Gastrocnemius medialis (tissue), 4 donors: ENCODE measurements around the gene RPL22.

Experiments
- CTCF ChIP-seq, 5 experiments: fragments of 450-650 bp in 3 of 5; fragments of 200-600 bp in 2 of 5; sonication (generic) in 2 of 5; IDR thresholded peaks in 4 of 5; conservative IDR thresholded peaks in 1 of 5; 1 replicate in 4 of 5; 2 replicates in 1 of 5; pipeline ENCODE4 v1.5.1; 2016 to 2019; ENCODE audit warnings: antibody characterized with exemption in 5 of 5, mild to moderate bottlenecking in 3 of 5, moderate library complexity in 3 of 5
- POLR2A ChIP-seq, 2 donors: fragments of 450-650 bp; IDR thresholded peaks; one replicate each; pipeline ENCODE4 v1.6.1; 2017; ENCODE audit warnings: antibody characterized with exemption in 2 of 2, mild to moderate bottlenecking in 2 of 2, moderate library complexity in 2 of 2

DNA sequence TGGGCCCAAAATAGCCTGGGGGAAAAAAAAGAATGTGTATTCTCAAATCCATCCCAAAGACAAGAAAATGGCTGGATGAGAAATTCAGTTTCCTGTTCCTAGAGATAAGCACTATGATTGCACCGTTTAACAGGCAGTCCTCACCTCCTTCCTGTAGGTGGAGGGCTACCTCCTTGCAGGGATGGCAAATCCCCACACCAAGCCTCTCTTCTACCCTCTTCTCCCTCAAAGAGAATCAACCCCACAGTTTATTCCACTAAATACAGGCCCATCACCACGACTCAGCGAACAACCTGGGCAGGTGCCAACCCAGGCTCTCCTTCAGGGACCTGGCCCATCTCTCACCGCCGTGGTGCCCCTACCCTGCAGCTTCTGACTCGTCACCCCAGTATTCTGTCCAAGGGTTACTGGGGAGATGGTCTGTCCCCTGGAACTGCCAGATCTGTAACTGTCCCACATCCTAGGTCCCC lies 15.8 kb downstream of the RPL22 start:
- TF ChIP-seq CTCF (IDR thresholded peaks at IDR 0.05 in 4 of 5, conservative IDR thresholded peaks at IDR 0.05 in 1 of 5) = no peak
- no peak for TF ChIP-seq POLR2A (IDR thresholded peaks at IDR 0.05)
